Measurements from ENCODE around the gene TMEM183A. TPM values are rescaled to one million over a fixed set of nuclear protein-coding genes. Genes with fewer than 3 reads are reported as not detected.

TMEM183A gene
- total and polyA plus RNA-seq, 10 of the 15 experiments (the other 5 are each of a cell fraction or from before 2014, with no cell fraction given) = 12.3 to 103 (median 66.3) TPM

- H3K27ac ChIP-seq (ENCODE audit: control insufficient read depth, insufficient read depth) = no peak within 1 kb of the TSS
- H4K20me1 ChIP-seq (ENCODE audit: control insufficient read depth, insufficient read depth) = no peaks in the 10 kb centered on the region
- H3K36me3 ChIP-seq (ENCODE audit: control insufficient read depth in 2 of 2, insufficient read depth in 2 of 2, low read length in 1 of 2) = peaks cover 1 to 12% of the 10 kb centered on the region in 2 experiments
- in situ Hi-C loops (cut with MboI) (no loop called here), intact Hi-C loops (cut with micrococcal nuclease; ENCODE audit: unreplicated experiment) (no loop called here)
- ChIA-PET POLR2A (interaction anchor here (0.7 to 3.0 kb wide), 2 partner anchors 18 to 103 kb away, joined by 3 to 21 read pairs; partner anchors contain the start of gene TMEM183A), CTCF (interaction anchor here (0.8 to 2.9 kb wide), 6 partner anchors 10 to 241 kb away, joined by 3 to 8 read pairs (median 5); partner anchors contain the start of gene TMEM183A), SMC1A (ENCODE audit: uncharacterized antibody, unreplicated experiment) (interaction anchor here (0.7 kb wide), 1 partner anchor 9 kb away, joined by 3 read pairs; no protein-coding TSS in a partner anchor), RAD21 (ENCODE audit: unreplicated experiment) (interaction anchor here (1.0 to 1.2 kb wide), 3 partner anchors 10 to 244 kb away, joined by 3 to 7 read pairs (median 3); partner anchors contain the start of gene TMEM183A)
- peaks cover 2% of the 10 kb centered on the region; the same call in 1 of the 2 replicates for H3K79me2 ChIP-seq (ENCODE audit: control insufficient read depth, insufficient read depth, low read length)
- H3K27me3 ChIP-seq (replicated peaks in 1 of 2; ENCODE audit: control insufficient read depth in 2 of 2, insufficient read depth in 2 of 2, low read length in 1 of 2) = no peaks in the 10 kb centered on the region; a peak in 2 of 4 replicates
- FAIRE-seq (no peak), ATAC-seq (peak; percentile 96), DNase-seq (ENCODE audit: low read depth, low spot score) (peak; percentile 42)
- 27% methylated on average over 38 of the region's 52 CpGs for WGBS (ENCODE audit: insufficient coverage, insufficient replicate concordance, low lambda C conversion rate, missing lambda C conversion rate)
- H3K4me1 ChIP-seq (ENCODE audit: control insufficient read depth, insufficient read depth, low read length) = no peaks in the 10 kb centered on the region; the same call in none of the 2 replicates
- peak within 1 kb of the TSS; percentile 93 for H3K4me2 ChIP-seq (ENCODE audit: control insufficient read depth, insufficient read depth)
- peak within 1 kb of the TSS; percentile 93 for H2AFZ ChIP-seq (ENCODE audit: control insufficient read depth, low read depth, low read length)
- H3K4me3 ChIP-seq = peak within 1 kb of the TSS; percentile 93
- no peaks in the 10 kb centered on the region for H3K9me3 ChIP-seq (replicated peaks; ENCODE audit: control insufficient read depth, insufficient read depth, low read length)
- BruUV-seq (replicated peaks) = no TSS peak
- peak within 1 kb of the TSS; percentile 62 for H3K9ac ChIP-seq (ENCODE audit: control insufficient read depth, insufficient read depth, low read length)
- no peak for TF ChIP-seq HDAC2 (IDR thresholded peaks at IDR 0.05)
- TF ChIP-seq, protein P1, sequence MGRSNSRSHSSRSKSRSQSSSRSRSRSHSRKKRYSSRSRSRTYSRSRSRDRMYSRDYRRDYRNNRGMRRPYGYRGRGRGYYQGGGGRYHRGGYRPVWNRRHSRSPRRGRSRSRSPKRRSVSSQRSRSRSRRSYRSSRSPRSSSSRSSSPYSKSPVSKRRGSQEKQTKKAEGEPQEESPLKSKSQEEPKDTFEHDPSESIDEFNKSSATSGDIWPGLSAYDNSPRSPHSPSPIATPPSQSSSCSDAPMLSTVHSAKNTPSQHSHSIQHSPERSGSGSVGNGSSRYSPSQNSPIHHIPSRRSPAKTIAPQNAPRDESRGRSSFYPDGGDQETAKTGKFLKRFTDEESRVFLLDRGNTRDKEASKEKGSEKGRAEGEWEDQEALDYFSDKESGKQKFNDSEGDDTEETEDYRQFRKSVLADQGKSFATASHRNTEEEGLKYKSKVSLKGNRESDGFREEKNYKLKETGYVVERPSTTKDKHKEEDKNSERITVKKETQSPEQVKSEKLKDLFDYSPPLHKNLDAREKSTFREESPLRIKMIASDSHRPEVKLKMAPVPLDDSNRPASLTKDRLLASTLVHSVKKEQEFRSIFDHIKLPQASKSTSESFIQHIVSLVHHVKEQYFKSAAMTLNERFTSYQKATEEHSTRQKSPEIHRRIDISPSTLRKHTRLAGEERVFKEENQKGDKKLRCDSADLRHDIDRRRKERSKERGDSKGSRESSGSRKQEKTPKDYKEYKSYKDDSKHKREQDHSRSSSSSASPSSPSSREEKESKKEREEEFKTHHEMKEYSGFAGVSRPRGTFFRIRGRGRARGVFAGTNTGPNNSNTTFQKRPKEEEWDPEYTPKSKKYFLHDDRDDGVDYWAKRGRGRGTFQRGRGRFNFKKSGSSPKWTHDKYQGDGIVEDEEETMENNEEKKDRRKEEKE (IDR thresholded peaks at IDR 0.05) = no peak
- TF ChIP-seq ASH2L (IDR thresholded peaks at IDR 0.05; ENCODE audit: borderline replicate concordance, low read depth) = no peak
- peak; percentile 64 for TF ChIP-seq POLR2A (IDR thresholded peaks at IDR 0.05; ENCODE audit: low read depth, low read length)
- TF ChIP-seq POU2F2 (IDR thresholded peaks at IDR 0.05; ENCODE audit: borderline replicate concordance, low read depth, low read length) = peak; percentile 74; the same call in 1 of the 3 replicates
- no peak for TF ChIP-seq PKNOX1 (IDR thresholded peaks at IDR 0.05)
- TF ChIP-seq, protein P2, sequence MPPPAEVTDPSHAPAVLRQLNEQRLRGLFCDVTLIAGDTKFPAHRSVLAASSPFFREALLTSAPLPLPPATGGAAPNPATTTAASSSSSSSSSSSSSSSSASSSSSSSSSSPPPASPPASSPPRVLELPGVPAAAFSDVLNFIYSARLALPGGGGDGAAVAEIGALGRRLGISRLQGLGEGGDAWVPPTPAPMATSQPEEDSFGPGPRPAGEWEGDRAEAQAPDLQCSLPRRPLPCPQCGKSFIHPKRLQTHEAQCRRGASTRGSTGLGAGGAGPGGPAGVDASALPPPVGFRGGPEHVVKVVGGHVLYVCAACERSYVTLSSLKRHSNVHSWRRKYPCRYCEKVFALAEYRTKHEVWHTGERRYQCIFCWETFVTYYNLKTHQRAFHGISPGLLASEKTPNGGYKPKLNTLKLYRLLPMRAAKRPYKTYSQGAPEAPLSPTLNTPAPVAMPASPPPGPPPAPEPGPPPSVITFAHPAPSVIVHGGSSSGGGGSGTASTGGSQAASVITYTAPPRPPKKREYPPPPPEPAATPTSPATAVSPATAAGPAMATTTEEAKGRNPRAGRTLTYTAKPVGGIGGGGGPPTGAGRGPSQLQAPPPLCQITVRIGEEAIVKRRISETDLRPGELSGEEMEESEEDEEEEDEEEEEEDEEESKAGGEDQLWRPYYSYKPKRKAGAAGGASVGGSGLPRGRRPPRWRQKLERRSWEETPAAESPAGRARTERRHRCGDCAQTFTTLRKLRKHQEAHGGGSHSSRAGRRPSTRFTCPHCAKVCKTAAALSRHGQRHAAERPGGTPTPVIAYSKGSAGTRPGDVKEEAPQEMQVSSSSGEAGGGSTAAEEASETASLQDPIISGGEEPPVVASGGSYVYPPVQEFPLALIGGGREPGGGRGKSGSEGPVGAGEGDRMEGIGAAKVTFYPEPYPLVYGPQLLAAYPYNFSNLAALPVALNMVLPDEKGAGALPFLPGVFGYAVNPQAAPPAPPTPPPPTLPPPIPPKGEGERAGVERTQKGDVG (CRISPR knock-in tag; IDR thresholded peaks at IDR 0.05) = 0 out of 2 replicates have a peak, but pooled peaks have one; percentile 2
- TF ChIP-seq MAX (IDR thresholded peaks at IDR 0.05; ENCODE audit: low read depth, low read length) = peak; percentile 93
- TF ChIP-seq MXI1 (IDR thresholded peaks at IDR 0.05; ENCODE audit: low read depth, low read length) = no peak; the same call in 1 of the 2 replicates
- no peak for TF ChIP-seq JUND (IDR thresholded peaks at IDR 0.05; ENCODE audit: low read depth, low read length)
- TF ChIP-seq HDGF (IDR thresholded peaks at IDR 0.05) = no peak
- no peak for TF ChIP-seq ZSCAN29 (IDR thresholded peaks at IDR 0.05)
- peak; percentile 47; the same call in 1 of the 2 replicates for TF ChIP-seq IKZF1 (conservative IDR thresholded peaks at IDR 0.05)
- TF ChIP-seq EGR1 (IDR thresholded peaks at IDR 0.05; ENCODE audit: borderline replicate concordance in 1 of 2, low read depth in 2 of 2, low read length in 2 of 2) = peak in 1 of 2 experiments; percentile 73; a peak in 2 of 3 replicates
These were observed 19.0 kb downstream of the TMEM183A start, which contains the start of gene PPFIA4 for GRCh38 chr1:203026031-203026665. TSS of gene PPFIA4 (plus strand) at chr1:203026491. CDS start at chr1:203039009, 12,518 bp downstream.

Data from GM12878 (cell line).